ENCODE data around the gene HAUS3.

HAUS3 gene

GRCh38 chr4:2186865-2187172 is 55.1 kb downstream of the HAUS3 start:
- no peak overlapping the region for H3K4me3 ChIP-seq (ENCODE audit: low read depth, low read length)
- POLR2A ChIA-PET, result no interaction called here
- CTCF ChIA-PET, result interaction anchor here (0.7 to 1.2 kb wide), 2 partner anchors 18 to 162 kb away, joined by 3 read pairs; no protein-coding TSS in a partner anchor

GRCh38 chr4:2186133-2186864 is 55.6 kb downstream of the HAUS3 start:
- ChIA-PET CTCF (interaction anchor here (0.7 to 1.2 kb wide), 2 partner anchors 17 to 161 kb away, joined by 3 read pairs; no protein-coding TSS in a partner anchor), POLR2A (no interaction called here)
- Histone ChIP-seq H3K4me1 (ENCODE audit: control insufficient read depth, insufficient read depth, low read length) (no peaks in the 10 kb centered on the region), H3K4me3 (ENCODE audit: low read depth, low read length) (no peak overlapping the region), H3K27ac (ENCODE audit: extremely low read depth, low read depth, low read length) (no peak overlapping the region), H3K9me3 (ENCODE audit: control insufficient read depth, insufficient read depth, low read depth, low read length) (no peaks in the 10 kb centered on the region), H3K36me3 (ENCODE audit: control insufficient read depth in 2 of 2, insufficient read depth in 1 of 2, low read length in 2 of 2) (peaks cover 0 to 8% of the 10 kb centered on the region in 2 experiments; a peak in 1 of 3 replicates)
- TF ChIP-seq ZNF654 (tag by site-specific recombination; IDR thresholded peaks at IDR 0.05; ENCODE audit: low read depth) (peak; percentile 54), ZBTB7A (tag by site-specific recombination; IDR thresholded peaks at IDR 0.05; ENCODE audit: low read depth) (no peak), ZNF10 (tag by site-specific recombination; IDR thresholded peaks at IDR 0.05) (peak; percentile 97), IKZF3 (tag by site-specific recombination; IDR thresholded peaks at IDR 0.05) (0 out of 2 replicates have a peak, but pooled peaks have one; percentile 25), CTCF (tag by site-specific recombination; IDR thresholded peaks at IDR 0.05) (0 out of 2 replicates have a peak, but pooled peaks have one; percentile 7), ZBTB48 (tag by site-specific recombination; IDR thresholded peaks at IDR 0.05) (peak; percentile 36; the same call in 1 of the 2 replicates), MEIS1 (CRISPR knock-in tag; IDR thresholded peaks at IDR 0.05; ENCODE audit: borderline replicate concordance) (no peak), ZFHX2 (tag by site-specific recombination; conservative IDR thresholded peaks at IDR 0.05) (no peak), ZNF776 (tag by site-specific recombination; IDR thresholded peaks at IDR 0.05; ENCODE audit: borderline replicate concordance) (no peak), MZF1 (tag by site-specific recombination; IDR thresholded peaks at IDR 0.05; ENCODE audit: borderline replicate concordance) (peak; percentile 41; the same call in 1 of the 2 replicates)

More at GRCh38 chr4:2186865-2187172, 55.1 kb downstream of the HAUS3 start:
- Histone ChIP-seq H3K4me1 (ENCODE audit: control insufficient read depth, insufficient read depth, low read length) (no peaks in the 10 kb centered on the region), H3K36me3 (ENCODE audit: control insufficient read depth in 2 of 2, insufficient read depth in 1 of 2, low read length in 2 of 2) (peaks cover 0 to 8% of the 10 kb centered on the region in 2 experiments; a peak in 1 of 3 replicates), H3K27ac (ENCODE audit: extremely low read depth, low read depth, low read length) (no peak overlapping the region), H3K9me3 (ENCODE audit: control insufficient read depth, insufficient read depth, low read depth, low read length) (no peaks in the 10 kb centered on the region)
- peak; percentile 83 for TF ChIP-seq SETDB1 (IDR thresholded peaks at IDR 0.05; ENCODE audit: insufficient read length, low read length)
- no peak for TF ChIP-seq ZSCAN16 (tag by site-specific recombination; IDR thresholded peaks at IDR 0.05)

DNA sequence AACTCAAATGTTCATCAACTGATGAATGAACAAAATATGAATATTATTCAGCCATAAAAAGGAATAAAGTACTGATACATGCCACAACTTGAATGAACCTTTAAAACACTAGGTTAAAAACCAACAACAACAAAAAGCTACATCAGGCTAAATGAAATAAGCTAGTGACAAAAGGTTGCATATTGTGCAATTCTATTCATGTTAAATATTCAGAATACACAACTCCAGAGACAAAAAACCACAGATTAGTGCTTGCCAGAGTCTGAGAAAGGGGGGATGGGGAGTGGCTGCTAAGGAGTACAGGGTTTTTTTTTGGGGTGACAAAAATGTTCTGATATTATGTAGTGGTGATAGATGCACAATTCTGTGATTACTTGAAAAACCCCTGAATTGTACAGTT is 58.5 kb downstream of the HAUS3 start:
- CTCF ChIA-PET, result interaction anchor here (0.6 kb wide), 1 partner anchor 42 kb away, joined by 3 read pairs; no protein-coding TSS in a partner anchor

More for the DNA sequence above, 58.5 kb downstream of the HAUS3 start:
- no peak overlapping the region for H3K4me3 ChIP-seq (ENCODE audit: low read depth, low read length)
- TF ChIP-seq ZNF423 (tag by site-specific recombination; IDR thresholded peaks at IDR 0.05) (no peak), ZNF157 (tag by site-specific recombination; IDR thresholded peaks at IDR 0.05) (no peak), ZNF548 (tag by site-specific recombination; IDR thresholded peaks at IDR 0.05) (no peak), YY2 (tag by site-specific recombination; IDR thresholded peaks at IDR 0.05) (no peak), ZBTB21 (tag by site-specific recombination; IDR thresholded peaks at IDR 0.05) (no peak), ZBTB20 (tag by site-specific recombination; IDR thresholded peaks at IDR 0.05) (no peak), ZNF549 (tag by site-specific recombination; IDR thresholded peaks at IDR 0.05) (no peak), ZNF610 (tag by site-specific recombination; IDR thresholded peaks at IDR 0.05; ENCODE audit: borderline replicate concordance) (no peak), HOXD13 (CRISPR knock-in tag; IDR thresholded peaks at IDR 0.05; ENCODE audit: borderline replicate concordance) (no peak), KLF8 (tag by site-specific recombination; IDR thresholded peaks at IDR 0.05) (no peak), ZBTB44 (tag by site-specific recombination; IDR thresholded peaks at IDR 0.05) (no peak), PRDM1 (tag by site-specific recombination; IDR thresholded peaks at IDR 0.05) (no peak), ZNF10 (tag by site-specific recombination; IDR thresholded peaks at IDR 0.05) (no peak), ZNF202 (tag by site-specific recombination; IDR thresholded peaks at IDR 0.05; ENCODE audit: borderline replicate concordance) (no peak)
- TF ChIP-seq, protein P1, sequence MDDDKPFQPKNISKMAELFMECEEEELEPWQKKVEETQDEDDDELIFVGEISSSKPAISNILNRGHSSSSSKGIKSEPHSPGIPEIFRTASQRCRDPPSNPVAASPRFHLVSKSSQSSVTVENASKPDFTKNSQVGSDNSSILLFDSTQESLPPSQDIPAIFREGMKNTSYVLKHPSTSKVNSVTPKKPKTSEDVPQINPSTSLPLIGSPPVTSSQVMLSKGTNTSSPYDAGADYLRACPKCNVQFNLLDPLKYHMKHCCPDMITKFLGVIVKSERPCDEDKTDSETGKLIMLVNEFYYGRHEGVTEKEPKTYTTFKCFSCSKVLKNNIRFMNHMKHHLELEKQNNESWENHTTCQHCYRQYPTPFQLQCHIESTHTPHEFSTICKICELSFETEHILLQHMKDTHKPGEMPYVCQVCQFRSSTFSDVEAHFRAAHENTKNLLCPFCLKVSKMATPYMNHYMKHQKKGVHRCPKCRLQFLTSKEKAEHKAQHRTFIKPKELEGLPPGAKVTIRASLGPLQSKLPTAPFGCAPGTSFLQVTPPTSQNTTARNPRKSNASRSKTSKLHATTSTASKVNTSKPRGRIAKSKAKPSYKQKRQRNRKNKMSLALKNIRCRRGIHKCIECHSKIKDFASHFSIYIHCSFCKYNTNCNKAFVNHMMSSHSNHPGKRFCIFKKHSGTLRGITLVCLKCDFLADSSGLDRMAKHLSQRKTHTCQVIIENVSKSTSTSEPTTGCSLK (tag by site-specific recombination; IDR thresholded peaks at IDR 0.05), result no peak
- H3K27ac ChIP-seq (ENCODE audit: extremely low read depth, low read depth, low read length), result no peak overlapping the region
- H3K9me3 ChIP-seq (ENCODE audit: control insufficient read depth, insufficient read depth, low read depth, low read length), result no peaks in the 10 kb centered on the region
- POLR2A ChIA-PET, result no interaction called here
- no peaks in the 10 kb centered on the region for H3K4me1 ChIP-seq (ENCODE audit: control insufficient read depth, insufficient read depth, low read length)
- peaks cover 0 to 12% of the 10 kb centered on the region in 2 experiments; a peak in 1 of 3 replicates for H3K36me3 ChIP-seq (ENCODE audit: control insufficient read depth in 2 of 2, insufficient read depth in 1 of 2, low read length in 2 of 2)

Data from HEK293 (cell line).